Measurements from ENCODE around the gene TMEM252. TPM values are rescaled to one million over a fixed set of nuclear protein-coding genes. Genes with fewer than 3 reads are reported as not detected.

Gene TMEM252
- not detected in 2 replicates for total RNA-seq (2014; rRNA removed; shearing (Covaris generic))

GRCh38 chr9:68540712-68541535 lies at the start of gene TMEM252:
Gene TMEM252 (minus strand): TSS chr9:68540883. CDS start chr9:68540814, 69 bp downstream.

Other genes with a start within 250 kb of the TMEM252 start
- not detected in 2 replicates for gene FOXD4L3, start 238.0 kb downstream of the TMEM252 start, total RNA-seq (2014; rRNA removed; shearing (Covaris generic))
- gene PGM5, start 184.3 kb downstream of the TMEM252 start, total RNA-seq (2014; rRNA removed; shearing (Covaris generic)): 1.5 and 3.2 TPM in 2 replicates
- gene PIP5K1B, start 164.4 kb upstream of the TMEM252 start, total RNA-seq (2014; rRNA removed; shearing (Covaris generic)): 0.19 TPM in 1 of 2 replicates, not detected in the other